Keratinocyte (primary cell): ENCODE results near the gene KCNA4.

ENCODE experiments used
- CTCF ChIP-seq, 3 experiments: IDR thresholded peaks in 1 of 3; conservative IDR thresholded peaks in 1 of 3; optimal IDR thresholded peaks in 1 of 3; 2 replicates in 2 of 3; 3 replicates in 1 of 3; pipeline versions ENCODE3 to v1.5.1; 2011; ENCODE audit warnings: low read length in 3 of 3, mild to moderate bottlenecking in 3 of 3, moderate library complexity in 2 of 3, control low read depth in 1 of 3, inconsistent platforms in 1 of 3; ENCODE audit not compliant: insufficient read depth in 2 of 3; ENCODE audit errors: extremely low read depth in 1 of 3
- EZH2 ChIP-seq: IDR thresholded peaks from one replicate; pipeline ENCODE4 v1.6.1; 2012; ENCODE audit warnings: inconsistent platforms, mild to moderate bottlenecking, low read length, moderate library complexity

- TF ChIP-seq CTCF (optimal IDR thresholded peaks at IDR 0.05 in 1 of 3, IDR thresholded peaks at IDR 0.05 in 1 of 3, conservative IDR thresholded peaks at IDR 0.05 in 1 of 3; ENCODE audit: extremely low read depth in 1 of 3, insufficient read depth in 2 of 3, low read length in 3 of 3) (no peak), EZH2 (no peak)
Observed at GRCh38 chr11:30023074-30023473, 6.2 kb upstream of the KCNA4 start.
